Mucosa of rectum (tissue), 2 donors: ENCODE data around the gene ACP6.

Experiments used
- H3K27ac ChIP-seq, 2 donors: one replicate each; pipeline ENCODE4 v1.7.0; 2013; ENCODE audit warnings: inconsistent platforms in 2 of 2, low read depth in 2 of 2, low read length in 2 of 2
- H3K27me3 ChIP-seq, 2 donors: one replicate each; pipeline ENCODE4 v1.7.0; 2013; ENCODE audit warnings: low read length in 2 of 2; ENCODE audit not compliant: control insufficient read depth in 2 of 2, insufficient read depth in 2 of 2
- H3K36me3 ChIP-seq, 2 donors: one replicate each; pipeline ENCODE4 v1.7.0; 2013; ENCODE audit warnings: low read length in 2 of 2; ENCODE audit not compliant: control insufficient read depth in 2 of 2, insufficient read depth in 2 of 2
- H3K4me1 ChIP-seq, 2 donors: one replicate each; pipeline ENCODE4 v1.7.0; 2013; ENCODE audit warnings: low read length in 2 of 2, mild to moderate bottlenecking in 1 of 2; ENCODE audit not compliant: control insufficient read depth in 2 of 2, insufficient read depth in 2 of 2
- H3K4me3 ChIP-seq, 2 donors: one replicate each; pipeline ENCODE4 v1.7.0; 2013; ENCODE audit warnings: low read length in 2 of 2
- H3K9ac ChIP-seq, 2 donors: one replicate each; pipeline ENCODE4 v1.7.0; 2013; ENCODE audit warnings: low read length in 2 of 2, low read depth in 1 of 2, mild to moderate bottlenecking in 1 of 2
- H3K9me3 ChIP-seq, 2 donors: one replicate each; pipeline ENCODE4 v1.7.0; 2013; ENCODE audit warnings: low read length in 2 of 2; ENCODE audit not compliant: control insufficient read depth in 2 of 2
- donor health status: healthy.
- donor health status: Normal muscosa, but diverticular disease.

The ACP6 gene

DNA sequence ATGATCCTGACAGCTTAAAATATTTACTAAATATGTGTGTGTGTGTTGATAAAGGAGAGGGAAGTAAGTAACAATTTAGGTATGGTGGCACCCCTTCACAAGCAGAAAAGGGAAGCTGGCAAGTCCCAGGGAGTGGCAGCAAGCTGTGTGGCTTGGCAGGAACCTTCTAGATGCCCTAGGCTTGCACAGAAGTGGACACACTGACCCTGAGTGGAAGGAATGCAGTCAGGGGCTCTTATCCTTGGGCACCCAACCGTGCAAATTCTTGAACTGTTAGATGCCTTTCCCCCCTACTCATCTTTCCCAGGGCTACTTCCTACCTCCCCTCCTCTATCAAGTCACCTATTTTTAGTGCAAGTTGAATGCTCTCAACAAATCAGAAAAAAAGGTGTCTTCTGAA is 18.9 kb downstream of the ACP6 start:
- Histone ChIP-seq H3K4me3 (no peak overlapping the region), H3K9me3 (no peaks in the 10 kb centered on the region), H3K27me3 (no peaks in the 10 kb centered on the region), H3K27ac (no peak overlapping the region), H3K36me3 (peaks cover 34 to 55% of the 10 kb centered on the region in 2 donors), H3K4me1 (no peaks in the 10 kb centered on the region), H3K9ac (no peak overlapping the region)

DNA sequence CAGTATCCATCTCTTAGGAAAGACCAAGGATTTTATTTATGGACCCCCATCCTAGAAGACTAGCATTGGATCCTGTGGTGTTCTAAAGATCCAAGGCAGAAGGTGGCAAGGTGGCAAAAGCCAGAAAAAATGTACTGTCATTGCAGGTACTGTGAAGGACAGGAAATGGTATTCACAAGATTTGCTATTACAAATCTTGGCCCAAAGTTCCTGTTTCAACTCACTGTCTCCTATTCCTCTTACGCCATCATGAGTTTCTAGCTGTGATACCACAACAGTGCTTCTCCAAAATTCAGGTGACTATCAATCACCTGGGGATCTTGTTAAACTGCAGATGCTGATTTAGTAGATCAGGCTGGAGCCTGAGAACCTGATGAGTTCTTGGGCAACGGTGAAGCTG is 21.4 kb downstream of the ACP6 start:
- Histone ChIP-seq H3K36me3 (peaks cover 34 to 40% of the 10 kb centered on the region in 2 donors), H3K4me3 (no peak overlapping the region), H3K4me1 (no peaks in the 10 kb centered on the region), H3K9me3 (no peaks in the 10 kb centered on the region), H3K9ac (no peak overlapping the region), H3K27ac (no peak overlapping the region), H3K27me3 (no peaks in the 10 kb centered on the region)

DNA sequence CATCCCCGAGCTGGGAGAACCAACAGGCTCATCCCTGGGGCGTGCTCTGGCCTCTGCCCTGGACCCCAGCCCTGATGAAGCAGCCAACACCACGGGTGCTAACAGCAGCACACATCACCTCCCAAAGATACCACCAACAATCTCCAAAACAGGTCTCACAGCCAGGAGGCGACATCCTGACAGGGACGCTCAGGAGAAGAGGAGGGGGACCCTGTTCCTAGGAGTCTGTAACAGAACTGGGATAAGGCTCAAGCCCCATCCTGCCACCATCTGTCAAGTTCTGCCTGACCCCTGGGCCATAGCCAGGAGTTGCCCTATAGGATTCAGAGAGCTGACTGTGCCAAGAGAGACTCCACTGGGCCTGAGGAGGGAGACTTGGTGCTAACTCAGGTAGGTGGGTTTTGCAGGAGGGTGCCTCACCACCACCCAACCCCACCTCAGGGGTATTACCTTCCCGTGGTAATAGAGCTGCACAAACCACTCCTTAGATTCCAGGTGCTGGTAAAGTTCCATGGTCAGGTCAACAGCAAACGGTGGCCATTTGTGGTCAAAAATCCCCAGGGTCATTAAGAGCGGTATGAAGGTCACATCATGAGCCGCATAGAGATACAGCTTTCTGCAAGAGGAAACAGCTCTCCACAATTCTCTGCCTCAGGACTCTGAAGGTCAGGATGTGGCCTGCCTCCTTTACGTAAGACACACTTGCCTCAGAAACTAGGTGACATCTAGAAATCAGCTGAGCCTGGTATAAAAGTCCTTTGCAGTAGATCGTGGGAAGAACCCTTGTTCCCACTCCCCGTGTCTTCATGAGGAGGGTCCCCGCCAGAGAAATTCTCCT is 22.3 kb downstream of the ACP6 start:
- Histone ChIP-seq H3K4me3 (peak overlapping the region; percentile 9 to 25), H3K9ac (no peak overlapping the region), H3K36me3 (peaks cover 37 to 40% of the 10 kb centered on the region in 2 donors), H3K9me3 (no peaks in the 10 kb centered on the region), H3K27ac (peak overlapping the region in 1 of 2 donors; percentile 44), H3K4me1 (no peaks in the 10 kb centered on the region), H3K27me3 (no peaks in the 10 kb centered on the region)

DNA sequence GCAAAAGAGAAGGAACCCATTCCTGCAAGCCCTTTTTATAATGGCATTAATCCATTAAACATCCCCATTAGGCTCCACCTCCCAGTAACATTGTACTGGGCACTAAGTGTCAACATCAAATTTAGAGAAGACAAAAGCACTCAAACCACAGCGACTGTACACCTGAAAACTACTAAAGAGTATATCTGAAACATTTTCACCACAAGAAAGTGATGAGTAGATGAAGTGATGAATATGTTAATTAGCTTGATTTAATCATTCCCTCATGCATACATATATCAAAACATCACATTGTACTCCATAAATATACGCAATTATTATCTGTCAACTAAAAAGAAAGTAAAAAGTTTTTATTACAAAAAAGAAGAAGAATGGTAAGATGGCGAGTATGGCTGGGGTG is 26.4 kb downstream of the ACP6 start:
- Histone ChIP-seq H3K4me1 (no peaks in the 10 kb centered on the region), H3K9me3 (no peaks in the 10 kb centered on the region), H3K27me3 (no peaks in the 10 kb centered on the region), H3K9ac (no peak overlapping the region), H3K27ac (no peak overlapping the region), H3K4me3 (no peak overlapping the region), H3K36me3 (peaks cover 14 to 19% of the 10 kb centered on the region in 2 donors)

DNA sequence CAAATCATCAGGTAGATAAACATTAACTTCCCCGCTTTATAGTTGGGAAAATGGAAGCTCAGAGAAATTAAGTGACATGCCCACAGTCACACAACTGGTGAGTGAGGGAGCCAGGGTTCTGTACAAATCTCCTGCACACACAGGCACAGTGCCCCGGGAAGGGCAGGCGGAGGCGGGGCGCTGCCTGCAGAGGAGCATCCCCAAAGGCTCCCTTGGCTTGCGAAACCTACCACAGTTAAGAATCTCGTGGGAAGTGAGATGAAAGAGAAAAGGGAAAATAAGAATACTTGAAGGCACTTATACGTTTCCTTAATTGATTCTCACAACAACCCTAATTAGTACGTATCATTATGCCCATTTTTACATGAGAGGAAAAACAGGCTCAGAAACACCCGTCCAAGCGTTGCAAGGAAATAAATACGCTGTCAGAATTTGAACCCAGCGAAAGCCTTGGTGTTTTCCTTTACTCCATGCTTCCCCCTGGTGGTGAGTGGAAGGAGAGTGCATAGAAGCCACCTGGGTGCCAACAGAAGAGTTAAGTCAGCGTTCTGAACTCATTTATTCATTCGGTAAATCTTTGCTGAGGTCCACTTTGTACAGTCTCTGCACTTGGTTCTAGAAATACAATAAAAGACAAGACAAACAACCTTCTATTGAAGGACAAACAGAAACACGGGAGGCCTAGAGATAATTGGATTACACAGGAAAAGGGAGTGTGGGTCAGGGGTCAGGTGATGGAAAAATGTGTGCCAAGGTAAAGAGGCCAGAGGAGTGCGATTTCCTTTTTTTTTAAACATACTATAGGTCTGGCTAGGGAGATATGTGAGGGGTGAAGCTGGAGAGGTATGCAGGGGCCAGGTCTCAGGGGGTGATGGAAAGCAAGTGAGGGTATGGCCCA is 28.4 kb downstream of the ACP6 start:
- Histone ChIP-seq H3K27ac (no peak overlapping the region), H3K36me3 (peaks cover 6 to 7% of the 10 kb centered on the region in 2 donors), H3K9me3 (no peaks in the 10 kb centered on the region), H3K9ac (no peak overlapping the region), H3K4me1 (no peaks in the 10 kb centered on the region), H3K27me3 (no peaks in the 10 kb centered on the region), H3K4me3 (no peak overlapping the region)

DNA sequence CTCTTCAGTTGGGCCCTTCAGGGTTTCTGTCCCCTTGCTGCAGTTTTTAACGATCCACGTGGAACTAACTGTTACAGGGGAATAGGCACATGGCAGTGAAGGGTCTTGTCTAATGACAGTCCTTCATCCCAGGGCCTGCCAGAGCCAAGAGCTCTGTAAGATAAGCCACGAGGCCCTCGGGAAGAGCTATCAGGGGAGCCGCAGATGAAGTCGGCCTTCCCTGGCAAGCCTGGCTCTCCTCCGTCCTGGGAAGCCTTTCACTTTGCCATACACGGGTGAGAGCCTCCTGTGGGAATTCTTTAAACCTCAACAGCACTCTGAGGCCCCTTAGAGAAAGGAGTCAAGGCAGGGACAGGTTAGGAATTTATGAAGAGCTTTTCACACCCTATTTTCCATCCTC is 29.0 kb downstream of the ACP6 start:
- H3K9ac ChIP-seq = no peak overlapping the region
- no peak overlapping the region for H3K27ac ChIP-seq
- no peaks in the 10 kb centered on the region for H3K4me1 ChIP-seq
- H3K9me3 ChIP-seq = no peaks in the 10 kb centered on the region
- no peak overlapping the region for H3K4me3 ChIP-seq
- H3K36me3 ChIP-seq = peaks cover 6 to 7% of the 10 kb centered on the region in 2 donors
- H3K27me3 ChIP-seq = no peaks in the 10 kb centered on the region

DNA sequence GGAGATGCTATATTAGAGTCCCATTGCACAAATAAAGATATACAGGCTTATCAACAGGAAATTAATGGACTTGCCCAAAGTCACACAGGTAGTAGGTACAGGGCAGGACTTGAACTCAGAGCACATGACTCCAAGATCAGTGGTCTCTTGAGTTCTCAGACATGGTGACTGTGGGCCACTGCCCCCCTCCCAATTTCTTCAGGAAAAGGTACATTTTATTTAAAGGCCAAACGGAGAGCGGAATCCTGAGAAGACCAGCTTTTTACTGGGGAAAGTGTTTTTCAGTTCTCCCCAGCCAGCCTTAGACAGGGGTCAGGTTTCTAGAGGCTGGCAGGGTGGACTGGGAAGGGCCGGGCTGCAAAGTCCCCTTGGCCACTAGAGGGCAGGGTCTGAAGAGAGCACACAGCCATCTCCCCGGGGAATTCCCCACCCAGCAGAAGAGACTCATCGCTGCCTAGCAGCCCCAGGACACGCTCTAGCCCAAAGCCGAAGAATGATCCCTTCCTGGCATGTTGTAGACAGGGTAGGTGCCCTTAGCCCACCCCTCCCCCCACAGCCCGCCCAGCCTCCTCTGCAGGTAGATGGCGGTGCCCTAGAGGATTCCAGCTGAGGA is 29.7 kb downstream of the ACP6 start:
- no peak overlapping the region for H3K27ac ChIP-seq
- H3K9me3 ChIP-seq = no peaks in the 10 kb centered on the region

DNA sequence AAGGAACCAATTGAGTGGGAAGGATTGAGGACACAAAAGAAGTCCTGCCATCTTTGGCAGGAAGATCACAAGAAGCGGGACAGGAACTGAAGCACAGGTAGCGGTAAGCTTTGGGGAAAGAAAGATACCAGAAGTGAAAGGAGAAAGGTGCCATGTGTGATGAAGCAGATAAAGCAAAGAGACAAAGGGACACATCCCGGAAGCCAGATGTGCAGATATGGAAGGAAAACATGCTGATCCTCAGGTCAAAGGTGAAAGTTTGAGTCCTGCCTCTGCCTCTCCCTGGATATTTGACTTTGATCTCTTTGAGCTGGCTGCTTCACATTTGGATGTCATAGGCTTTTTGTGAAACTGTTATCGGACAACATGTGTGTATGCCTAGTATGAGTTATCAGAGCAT is 34.0 kb downstream of the ACP6 start:
- Histone ChIP-seq H3K27me3 (no peaks in the 10 kb centered on the region), H3K36me3 (no peaks in the 10 kb centered on the region)

More for the DNA sequence above, 29.7 kb downstream of the ACP6 start:
- H3K4me3 ChIP-seq = no peak overlapping the region
- no peaks in the 10 kb centered on the region for H3K4me1 ChIP-seq
- no peak overlapping the region for H3K9ac ChIP-seq
- H3K27me3 ChIP-seq = no peaks in the 10 kb centered on the region
- H3K36me3 ChIP-seq = peaks cover 6 to 7% of the 10 kb centered on the region in 2 donors

DNA sequence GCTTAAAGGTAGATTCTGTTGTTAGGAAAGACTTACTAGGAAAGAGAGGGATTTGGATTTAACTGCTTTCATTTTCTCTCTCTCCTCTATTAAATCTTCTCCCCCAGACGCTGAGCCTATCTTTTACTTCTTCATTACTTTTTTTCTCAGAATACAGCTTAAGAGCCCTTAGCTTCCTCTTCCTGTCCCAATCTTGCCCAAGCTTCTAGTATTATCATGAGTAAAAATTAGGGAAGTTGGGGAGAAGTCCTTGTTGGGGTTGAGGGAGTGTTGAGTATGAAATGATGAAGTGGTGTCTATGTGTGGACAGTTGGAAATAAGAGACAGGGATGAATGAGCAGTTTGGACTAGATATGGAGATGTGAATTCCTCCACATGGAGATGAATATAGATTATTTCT is 35.0 kb downstream of the ACP6 start:
- Histone ChIP-seq H3K4me3 (no peak overlapping the region), H3K9me3 (no peaks in the 10 kb centered on the region), H3K4me1 (no peaks in the 10 kb centered on the region), H3K9ac (no peak overlapping the region), H3K27me3 (no peaks in the 10 kb centered on the region), H3K36me3 (no peaks in the 10 kb centered on the region), H3K27ac (no peak overlapping the region)

More for the DNA sequence above, 34.0 kb downstream of the ACP6 start:
- no peak overlapping the region for H3K9ac ChIP-seq
- no peaks in the 10 kb centered on the region for H3K9me3 ChIP-seq
- no peak overlapping the region for H3K27ac ChIP-seq
- H3K4me3 ChIP-seq = no peak overlapping the region
- no peaks in the 10 kb centered on the region for H3K4me1 ChIP-seq

DNA sequence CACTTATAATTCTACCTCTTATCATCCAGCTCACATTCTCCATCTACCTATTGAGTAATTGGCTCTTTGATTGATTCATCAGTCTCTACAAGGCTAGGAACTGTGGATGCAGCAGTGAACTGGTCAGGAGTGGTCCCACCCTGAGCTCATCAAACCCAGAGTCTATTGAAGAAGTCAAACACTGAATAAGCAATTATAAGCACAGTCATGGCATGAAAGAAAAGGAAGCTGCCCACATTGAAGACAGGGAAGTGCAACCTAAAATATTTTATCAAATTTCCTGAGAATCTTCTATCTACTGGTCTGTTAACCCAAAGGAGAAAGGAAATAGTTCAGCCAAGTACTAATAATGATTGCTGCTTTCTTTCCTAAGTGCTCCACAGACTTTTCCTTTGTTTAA is 35.7 kb downstream of the ACP6 start:
- Histone ChIP-seq H3K4me1 (no peaks in the 10 kb centered on the region), H3K27ac (no peak overlapping the region), H3K9me3 (no peaks in the 10 kb centered on the region), H3K27me3 (no peaks in the 10 kb centered on the region), H3K9ac (no peak overlapping the region), H3K4me3 (no peak overlapping the region), H3K36me3 (no peaks in the 10 kb centered on the region)
